Activated T-helper 9 cell treated with anti-CD3 and anti-CD28 coated beads, Interleukin-2, amount 50 U/mL, for 16 hours (primary cell): ENCODE measurements around the gene C19orf81.

Source experiments
- DNase-seq: peaks from one replicate; pipeline ENCODE4 v3.0.0-alpha.2; 2020; ENCODE audit warnings: low read depth

Gene C19orf81

GRCh38 chr19:50686310-50687032 is 37.2 kb downstream of the C19orf81 start:
- no peak for DNase-seq

GRCh38 chr19:50688766-50689165 is 39.5 kb downstream of the C19orf81 start:
- DNase-seq = no peak

GRCh38 chr19:50690439-50690838 is 41.2 kb downstream of the C19orf81 start:
- no peak for DNase-seq

GRCh38 chr19:50693064-50693975 is 44.1 kb downstream of the C19orf81 start:
- DNase-seq = no peak

- no peak for DNase-seq
These were observed 45.5 kb downstream of the C19orf81 start for GRCh38 chr19:50694815-50695145.

GRCh38 chr19:50695251-50696093 is 46.2 kb downstream of the C19orf81 start:
- no peak for DNase-seq

DNA sequence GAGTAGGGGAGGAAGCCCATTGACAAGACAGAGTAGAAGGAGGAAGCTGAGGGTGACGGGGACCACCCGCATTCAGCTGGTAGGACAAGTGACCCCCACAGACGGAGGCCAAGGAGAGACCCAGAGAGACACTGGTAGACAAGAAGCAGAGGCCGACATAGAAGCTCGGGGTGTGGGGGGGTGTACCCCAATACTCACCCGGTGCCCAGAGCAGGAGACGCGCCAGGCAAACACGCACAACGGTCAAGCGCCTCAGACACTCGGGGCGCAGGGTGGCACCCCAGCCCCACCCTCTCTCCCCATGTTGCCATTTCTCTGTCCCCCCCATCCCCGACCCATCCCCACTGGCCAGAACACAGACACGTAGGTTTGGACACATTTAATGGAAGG is 46.8 kb downstream of the C19orf81 start:
- DNase-seq = no peak

DNA sequence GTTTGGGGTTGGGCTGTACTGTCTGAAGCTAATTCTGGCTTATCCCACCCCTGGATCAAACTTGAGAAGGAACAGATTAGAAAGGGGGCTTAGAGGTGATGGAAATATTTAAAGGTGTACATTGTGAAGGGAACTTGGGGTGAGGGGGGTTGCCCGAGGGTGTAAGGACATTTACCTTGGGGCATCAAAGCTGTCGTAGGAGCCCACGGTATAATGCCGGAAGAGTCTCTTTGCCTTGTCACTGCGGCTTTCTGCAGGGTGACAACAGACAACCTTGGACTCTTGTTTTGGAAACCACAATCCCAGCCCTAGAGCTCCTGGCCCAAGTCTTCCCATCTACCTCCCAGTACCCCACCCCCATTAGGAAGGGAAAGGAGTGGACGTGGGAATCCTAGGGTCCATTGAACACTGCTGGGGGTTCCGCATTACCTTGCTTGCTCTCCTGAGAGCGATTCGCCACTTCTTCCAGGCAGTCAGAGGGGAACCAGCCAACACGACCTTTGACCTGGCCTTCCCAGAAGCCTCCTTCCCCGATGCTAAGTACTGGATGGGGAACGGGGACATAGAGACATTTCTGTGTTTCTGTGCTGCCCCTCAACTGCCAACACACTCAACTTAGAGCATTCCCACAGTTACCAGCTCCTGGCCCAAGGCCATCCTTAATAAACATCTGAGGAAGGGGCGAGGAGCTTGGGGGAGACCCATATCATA is 48.3 kb downstream of the C19orf81 start:
- DNase-seq = no peak

DNA sequence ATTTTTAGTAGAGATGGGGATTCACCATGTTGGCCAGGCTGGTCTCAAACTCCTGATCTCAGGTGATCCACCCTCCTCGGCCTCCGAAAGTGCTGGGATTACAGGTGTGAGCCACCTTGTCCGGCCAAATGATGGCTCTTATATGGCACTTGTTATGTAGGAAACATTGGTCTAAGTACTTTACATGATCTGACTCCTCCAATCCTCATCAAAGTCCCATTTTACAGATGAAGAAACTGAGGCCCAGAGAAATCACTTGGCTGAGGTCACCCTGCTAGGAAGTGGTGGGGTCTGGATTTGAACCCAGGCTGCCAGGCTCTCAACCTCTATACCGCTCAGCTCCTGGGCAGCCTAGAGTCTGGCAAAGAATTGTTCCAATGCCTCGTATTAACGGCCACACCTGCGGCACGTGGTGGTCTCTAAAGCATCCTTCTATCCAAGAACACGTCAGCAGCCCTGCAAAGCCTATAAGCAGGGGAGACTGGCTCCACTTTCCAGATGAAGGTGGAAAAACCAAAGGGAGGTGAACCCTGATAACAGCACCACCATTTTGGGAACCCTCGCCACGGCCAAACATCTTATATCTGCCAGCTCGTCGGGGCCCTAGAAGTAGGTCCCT is 52.2 kb downstream of the C19orf81 start:
- no peak for DNase-seq

DNA sequence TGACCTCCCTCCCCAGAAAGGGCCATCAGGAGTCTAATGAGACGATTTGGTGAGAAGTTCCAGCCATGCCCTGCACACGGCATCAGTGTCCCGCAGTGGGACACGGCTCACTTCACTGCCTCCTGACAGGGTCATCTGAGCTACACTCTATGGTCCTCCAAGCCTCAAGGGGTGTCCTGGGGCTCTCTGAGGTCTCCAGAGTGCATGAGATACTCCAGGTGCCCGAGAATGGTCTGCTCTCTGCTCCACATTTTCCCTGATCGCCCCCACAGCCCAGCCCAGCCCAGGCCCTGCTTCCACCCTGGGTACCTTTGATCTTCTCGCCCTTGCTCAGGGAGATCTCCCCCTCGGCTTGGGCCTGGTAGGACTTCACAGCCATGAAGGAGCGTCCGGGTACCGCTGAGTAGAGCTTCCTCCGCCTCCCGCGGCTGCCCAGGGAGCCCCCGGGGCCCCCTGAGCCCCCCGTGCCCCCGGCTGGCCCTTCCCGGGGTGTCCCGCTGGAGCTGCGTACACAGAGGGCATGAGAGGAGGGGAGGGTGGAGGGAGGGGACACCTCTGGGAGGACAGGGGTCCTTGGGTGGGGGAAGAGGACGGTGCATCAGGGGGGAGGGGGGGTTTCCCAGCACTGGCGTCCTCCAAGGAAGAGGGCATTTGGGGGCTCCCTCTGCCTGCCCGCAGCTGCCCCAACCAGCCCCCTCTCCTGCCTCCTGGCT is 53.1 kb downstream of the C19orf81 start:
- no peak for DNase-seq

- DNase-seq = no peak
These were observed 53.9 kb downstream of the C19orf81 start for GRCh38 chr19:50702871-50703829.

GRCh38 chr19:50703915-50704796 is 54.9 kb downstream of the C19orf81 start:
- no peak for DNase-seq

DNA sequence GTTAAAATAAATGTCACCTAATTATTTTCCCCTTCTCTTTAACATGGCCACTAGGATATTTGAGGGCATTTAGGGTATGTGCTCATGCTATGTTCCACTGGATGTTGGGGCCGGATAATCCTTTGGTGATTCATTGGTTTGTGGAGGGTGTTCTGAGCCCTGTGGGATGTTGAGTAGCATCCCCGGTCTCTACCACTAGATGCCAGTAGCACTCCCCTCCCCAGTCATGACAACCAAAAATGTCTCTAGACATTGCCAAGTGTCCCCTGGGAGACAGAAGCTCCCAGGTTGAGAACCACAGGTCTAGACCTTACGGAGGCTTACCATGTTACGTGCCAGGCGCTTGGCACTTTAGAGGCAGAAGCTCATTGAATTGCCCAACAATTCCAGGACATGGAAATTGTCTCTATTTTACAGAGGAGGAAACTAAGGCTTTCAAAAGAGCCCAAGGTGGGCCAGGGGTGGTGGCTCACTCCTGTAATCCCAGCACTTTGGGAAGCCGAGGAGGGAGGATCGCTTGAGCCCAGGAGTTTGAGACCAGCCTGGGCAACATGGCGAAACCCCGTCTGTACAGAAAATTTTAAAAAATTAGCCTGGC is 56.3 kb downstream of the C19orf81 start:
- no peak for DNase-seq

- no peak for DNase-seq
These were observed 57.1 kb downstream of the C19orf81 start for GRCh38 chr19:50706387-50706786.

- DNase-seq = no peak
These were observed 59.1 kb downstream of the C19orf81 start for GRCh38 chr19:50708179-50708879.
